Measurements from ENCODE around the gene AGXT.

The AGXT gene

DNA sequence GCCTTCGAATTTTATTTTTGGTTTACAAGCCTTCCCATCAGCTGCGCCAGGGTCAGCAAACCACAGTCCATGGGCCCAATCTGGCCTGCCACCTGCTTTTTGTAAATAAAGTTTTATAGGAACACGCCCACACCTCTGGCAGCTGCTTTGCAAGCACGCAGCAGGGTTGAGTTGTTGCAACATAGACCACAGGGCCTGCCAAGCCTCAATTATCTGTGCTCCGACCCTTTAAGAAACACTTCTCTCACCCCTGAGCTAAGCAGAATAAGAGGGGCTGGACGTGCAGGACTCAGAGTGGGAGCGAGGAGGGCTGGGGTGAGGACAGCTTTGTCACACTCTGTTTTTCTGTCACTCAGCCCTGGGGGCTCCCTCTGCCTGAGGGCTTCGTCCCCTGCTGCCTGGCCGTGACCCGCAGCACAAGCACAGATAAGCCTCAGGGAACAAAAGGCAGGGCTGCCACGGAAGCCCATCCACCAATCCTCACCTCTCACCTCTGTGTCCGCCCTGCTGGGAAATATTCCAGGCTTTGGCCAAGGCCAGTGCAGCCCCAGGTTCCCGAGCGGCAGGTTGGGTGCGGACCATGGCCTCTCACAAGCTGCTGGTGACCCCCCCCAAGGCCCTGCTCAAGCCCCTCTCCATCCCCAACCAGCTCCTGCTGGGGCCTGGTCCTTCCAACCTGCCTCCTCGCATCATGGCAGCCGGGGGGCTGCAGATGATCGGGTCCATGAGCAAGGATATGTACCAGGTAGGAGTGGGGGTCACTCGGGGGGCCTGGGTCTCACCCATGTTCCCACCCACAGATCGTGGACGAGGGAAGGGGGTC lies at the start of gene AGXT:
Gene AGXT (plus strand): TSS at position 539 of the 823 bp plus-strand sequence. CDS start 42 bp downstream, at position 581.
- DNase-seq, result no peak

GRCh38 chr2:240819126-240819857 lies 49.3 kb upstream of the AGXT start:
- DNase-seq, result no peak

- no peak for DNase-seq
These were observed 48.6 kb upstream of the AGXT start, which contains the start of gene KIF1A for GRCh38 chr2:240819858-240820606. KIF1A (minus strand) TSS chr2:240820219; CDS start chr2:240797752, 22,467 bp downstream.

- peak; percentile 13 for DNase-seq
These were observed 47.8 kb upstream of the AGXT start for GRCh38 chr2:240820607-240821428.

- DNase-seq, result no peak
These were observed 47.2 kb upstream of the AGXT start for GRCh38 chr2:240821429-240821778.

- DNase-seq, result no peak
These were observed 46.3 kb upstream of the AGXT start for GRCh38 chr2:240822280-240822847.

GRCh38 chr2:240823449-240824336 lies 44.9 kb upstream of the AGXT start:
- no peak for DNase-seq

DNA sequence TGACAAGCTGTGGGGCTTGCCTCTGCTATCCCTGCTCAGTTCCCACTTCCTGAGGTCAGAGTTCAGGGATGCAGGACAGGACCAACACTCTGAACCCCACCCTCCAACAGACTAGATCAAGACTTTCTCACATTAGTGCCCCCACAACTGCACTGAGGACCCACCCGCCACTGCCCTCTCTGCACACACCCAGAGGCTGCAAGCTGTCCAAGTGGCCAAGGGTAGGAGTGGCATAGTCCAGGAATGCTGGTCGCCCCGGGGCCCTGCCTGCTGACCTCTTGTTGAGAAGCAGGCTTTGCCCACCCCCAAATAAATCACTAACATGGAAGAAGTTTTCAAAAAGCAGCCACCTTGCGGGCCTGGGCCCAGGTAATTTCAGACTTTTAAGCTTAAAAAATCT lies 43.1 kb upstream of the AGXT start:
- DNase-seq, result no peak

DNA sequence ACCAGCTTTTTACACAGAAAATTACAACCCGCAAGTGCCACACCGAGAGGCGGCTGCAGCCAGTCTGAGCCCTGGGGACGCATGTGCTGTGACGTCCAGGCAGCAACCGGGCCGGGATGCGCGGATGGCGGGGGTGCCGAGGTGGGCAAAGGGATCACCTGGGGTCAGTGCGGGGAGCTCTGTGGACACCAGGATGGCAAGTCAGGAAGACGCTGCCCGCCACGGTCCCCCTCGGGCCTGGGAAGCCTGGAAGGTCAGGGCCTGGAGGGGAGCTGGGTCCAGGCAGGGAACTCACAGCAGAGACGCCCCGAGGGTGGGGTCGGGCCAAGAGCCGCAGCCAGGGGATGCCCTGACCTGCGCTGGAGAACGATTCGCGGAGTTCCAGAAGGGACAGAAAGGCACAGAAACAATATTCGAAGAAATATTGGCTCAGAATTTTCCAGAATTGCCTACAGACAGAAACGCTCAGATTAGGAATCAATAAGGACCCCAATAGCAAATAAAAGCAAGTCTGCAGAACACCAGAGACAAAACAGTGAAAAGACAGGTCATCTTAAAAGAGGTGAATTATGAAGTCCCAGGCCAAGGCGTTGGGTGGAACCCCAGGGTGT lies 36.9 kb upstream of the AGXT start:
- DNase-seq, result no peak

- DNase-seq, result peak; percentile 92
These were observed 36.4 kb upstream of the AGXT start for GRCh38 chr2:240832205-240832727.

GRCh38 chr2:240832921-240833494 lies 35.6 kb upstream of the AGXT start:
- no peak for DNase-seq

GRCh38 chr2:240833724-240834285 lies 34.8 kb upstream of the AGXT start:
- DNase-seq, result no peak

DNA sequence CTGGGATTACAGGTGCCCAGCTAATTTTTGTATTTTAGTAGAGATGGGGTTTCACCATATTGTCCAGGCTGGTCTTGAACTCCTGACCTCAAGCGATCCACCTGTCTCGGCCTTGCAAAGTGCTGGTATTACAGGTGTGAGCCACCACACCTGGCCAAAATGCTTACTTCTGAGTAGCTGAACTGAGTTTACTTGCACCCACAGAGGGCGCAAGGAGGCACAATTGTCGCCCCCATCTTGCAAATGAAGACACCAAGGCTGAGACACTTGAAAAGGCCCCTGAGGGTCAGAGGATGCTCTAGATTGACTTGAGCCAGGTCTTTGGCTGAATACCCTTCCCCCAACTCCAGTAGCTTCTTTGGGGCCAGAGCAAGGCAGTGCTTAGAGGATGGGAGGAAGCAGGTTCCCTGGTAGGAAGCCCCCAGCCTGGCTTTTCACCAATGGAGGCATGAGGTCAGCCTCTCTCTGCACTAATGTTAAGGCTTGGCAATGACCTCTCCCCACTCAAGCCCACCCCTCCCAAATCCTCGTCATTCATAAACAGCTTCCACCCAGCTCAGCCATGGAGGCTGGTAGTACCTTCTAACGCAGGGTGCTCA lies 34.1 kb upstream of the AGXT start:
- no peak for DNase-seq

DNA sequence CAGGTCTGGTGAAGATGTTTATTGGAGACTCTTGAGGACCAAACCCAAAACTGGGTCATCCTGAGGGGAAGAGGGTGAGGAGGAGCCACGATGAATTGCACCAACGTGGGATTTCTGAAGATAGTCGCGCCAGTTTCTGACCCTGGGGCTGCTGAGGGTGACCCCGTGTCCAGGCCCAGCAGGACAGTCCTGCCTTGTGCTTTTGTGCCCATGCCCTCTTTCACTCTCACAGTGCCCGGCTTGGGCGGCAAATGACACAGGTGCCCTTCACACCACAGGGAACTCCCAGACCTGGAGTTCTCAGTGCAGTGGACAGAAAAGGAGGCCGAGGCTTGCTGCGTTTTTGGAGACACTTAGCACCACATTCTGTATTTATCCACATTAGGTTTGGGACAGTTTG lies 33.1 kb upstream of the AGXT start:
- DNase-seq, result no peak

GRCh38 chr2:240836781-240837467 lies 31.7 kb upstream of the AGXT start:
- DNase-seq, result no peak

- DNase-seq, result no peak
These were observed 31.0 kb upstream of the AGXT start for GRCh38 chr2:240837621-240838020.

DNA sequence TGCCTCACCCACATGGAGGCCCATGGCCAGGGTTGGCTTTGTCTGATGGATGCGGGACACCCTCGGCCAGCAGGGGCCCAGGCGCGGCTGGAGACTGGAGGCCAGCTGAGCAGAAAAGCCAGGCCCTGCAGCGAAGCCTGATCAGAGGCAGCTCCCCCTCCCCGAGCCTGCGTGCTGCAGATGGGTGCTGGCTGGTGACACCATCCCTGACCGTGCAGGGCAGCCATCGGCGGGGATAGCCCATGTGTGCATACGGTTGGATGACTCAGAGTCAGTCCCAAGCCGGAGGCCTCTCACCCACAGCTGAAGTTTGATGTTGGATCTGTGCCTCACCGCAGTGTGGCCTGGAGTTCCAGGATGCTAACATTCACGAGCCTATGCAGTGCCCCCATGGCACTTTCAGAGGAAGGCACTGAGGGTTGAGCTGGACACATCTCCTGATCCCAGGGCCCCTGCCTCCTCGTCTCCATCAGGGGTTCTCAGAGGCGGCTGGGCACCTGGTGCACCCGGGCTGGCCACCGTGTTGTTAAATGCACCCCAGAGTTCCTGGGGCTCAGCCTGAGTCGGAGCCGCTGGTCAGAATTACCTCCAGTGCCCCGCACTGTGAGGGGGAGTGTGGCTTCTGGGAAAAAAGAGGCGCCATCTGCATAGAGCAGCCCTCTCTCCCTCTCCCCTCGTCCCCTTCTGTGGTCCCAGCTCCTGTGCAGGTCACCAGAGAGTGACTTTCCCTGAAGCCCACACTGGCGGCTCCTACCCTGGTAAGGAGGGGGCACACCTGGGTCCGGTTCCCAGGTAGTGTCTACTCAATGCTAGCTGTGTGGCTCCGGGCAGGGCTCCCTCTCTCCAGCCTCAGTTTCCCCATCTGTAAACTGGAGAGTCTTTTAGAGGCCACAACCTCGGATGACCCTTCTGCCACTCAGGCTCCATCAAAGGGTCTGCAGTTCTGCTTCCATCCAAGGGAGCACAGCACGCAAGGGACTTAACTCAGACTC lies 29.2 kb upstream of the AGXT start:
- DNase-seq, result no peak

Data from stimulated activated naive CD4-positive, alpha-beta T cell treated with Interleukin-2 at 50 U/mL for 16 hours (primary cell).